Panc1 (cell line): ENCODE data around the gene BHLHE23. TPM values are rescaled to one million over a fixed set of nuclear protein-coding genes. Genes with fewer than 3 reads are reported as not detected.

Source experiments
- ATAC-seq: fragments of 200-7000 bp; cut with Tn5 transposase; 2 replicates; pipeline ENCODE4 v1.9.1; 2020; ENCODE audit warnings: mild to moderate bottlenecking, moderate library complexity
- BruUV-seq: library from RNA; stranded (reverse); fragments of 400-500 nt; replicated peaks from 2 replicates; lab custom pipeline; 2021; lab: Mats Ljungman, UMichigan
- CTCF ChIA-PET: fragments of 300-600 bp; sonication (Branson Sonifier 250); formaldehyde crosslinking; loops from one replicate; lab custom pipeline; 2022; ENCODE audit warnings: antibody characterized with exemption; lab: Charles Lee
- POLR2A ChIA-PET: fragments of 300-600 bp; sonication (Branson Sonifier 250); formaldehyde crosslinking; loops from one replicate; lab custom pipeline; 2022; ENCODE audit warnings: antibody characterized with exemption; lab: Charles Lee
- DNase-seq: peaks from one replicate; pipeline ENCODE4 v3.0.0-alpha.2; 2010; ENCODE audit warnings: low read depth, low spot score
- H3K27ac ChIP-seq: 2 replicates; pipeline ENCODE4 v1.5.1; 2011; ENCODE audit warnings: mild to moderate bottlenecking, low read length, inconsistent platforms
- H3K27me3 ChIP-seq: fragments of 200-500 bp; sonication (Bioruptor generic); 2 replicates; pipeline ENCODE4 v1.6.0; 2014; ENCODE audit warnings: low read length, inconsistent platforms; ENCODE audit not compliant: control insufficient read depth, insufficient read depth
- H3K36me3 ChIP-seq: fragments of 200-500 bp; sonication (Bioruptor generic); 2 replicates; pipeline ENCODE4 v1.5.1; 2014; ENCODE audit warnings: inconsistent platforms, mild to moderate bottlenecking, low read length, moderate library complexity; ENCODE audit not compliant: control insufficient read depth, insufficient read depth
- H3K4me1 ChIP-seq: 2 replicates; pipeline ENCODE4 v1.5.1; 2011; ENCODE audit warnings: inconsistent platforms, mild to moderate bottlenecking, low read length, moderate library complexity; ENCODE audit not compliant: control insufficient read depth, insufficient read depth
- H3K4me3 ChIP-seq, 2 experiments: 2 replicates each; pipeline ENCODE4 v1.5.1; 2011 to 2012; ENCODE audit warnings: low read depth in 2 of 2, low read length in 2 of 2, mild to moderate bottlenecking in 2 of 2, inconsistent platforms in 1 of 2, moderate library complexity in 1 of 2
- H3K9me3 ChIP-seq: fragments of 200-500 bp; sonication (Bioruptor generic); 2 replicates; pipeline ENCODE4 v1.5.1; 2014; ENCODE audit warnings: low read depth, mild to moderate bottlenecking, inconsistent platforms, low read length, moderate library complexity; ENCODE audit not compliant: control insufficient read depth, insufficient read depth
- CTCF ChIP-seq: fragments of 450-650 bp; IDR thresholded peaks from 2 replicates; pipeline ENCODE4 v1.5.1; 2017; ENCODE audit warnings: mild to moderate bottlenecking
- POLR2AphosphoS5 ChIP-seq: IDR thresholded peaks from 2 replicates; pipeline ENCODE4 v1.6.1; 2012; ENCODE audit warnings: mild to moderate bottlenecking, low read depth, low read length, moderate library complexity
- REST ChIP-seq, 2 experiments: IDR thresholded peaks; 2 replicates each; pipeline ENCODE4 v1.6.1; 2011 to 2012; ENCODE audit warnings: low read depth in 2 of 2, control low read depth in 1 of 2, low read length in 1 of 2, mild to moderate bottlenecking in 1 of 2, moderate library complexity in 1 of 2; ENCODE audit not compliant: insufficient read depth in 1 of 2
- SIN3A ChIP-seq: IDR thresholded peaks from 2 replicates; pipeline ENCODE4 v1.6.1; 2012; ENCODE audit warnings: low read depth, mild to moderate bottlenecking, low read length, moderate library complexity, borderline replicate concordance; ENCODE audit not compliant: insufficient read depth
- TCF7L2 ChIP-seq: IDR thresholded peaks from 2 replicates; pipeline ENCODE4 v1.6.1; 2011; ENCODE audit warnings: mild to moderate bottlenecking, low read depth, low read length, inconsistent platforms
- in situ Hi-C: cut with HindIII; loops from 2 replicates; pipeline ENCODE4 v1.10.0; 2016; ENCODE audit warnings: low sequenced_read_pairs, low pct_unique_long_range_greater_than_20kb
- intact Hi-C: fragments of 100-400 bp; cut with micrococcal nuclease; formaldehyde crosslinking; loops from one replicate; pipeline ENCODE4 v1.10.0; 2022; ENCODE audit not compliant: unreplicated experiment
- total RNA-seq: library from RNA; stranded (reverse); gene quantifications from one replicate; pipeline ENCODE4 v1.2.1, GENCODE V29; 2021; ENCODE audit not compliant: unreplicated experiment

BHLHE23 gene
- total RNA-seq, 1 experiment from 2014 or later: not detected

- intact Hi-C loops (no loop called here), in situ Hi-C loops (no loop called here)
- Histone ChIP-seq H3K4me3 (no peak overlapping the region), H3K9me3 (peaks cover 8% of the 10 kb centered on the region), H3K4me1 (peaks cover 6% of the 10 kb centered on the region), H3K27ac (no peak overlapping the region), H3K36me3 (no peaks in the 10 kb centered on the region), H3K27me3 (no peaks in the 10 kb centered on the region)
- POLR2A ChIA-PET: no interaction called here
- DNase-seq (no peak), ATAC-seq (no peak)
- CTCF ChIA-PET: interaction anchor here (0.7 kb wide), 1 partner anchor 207 kb away, joined by 6 read pairs; no protein-coding TSS in a partner anchor
- no peak for TF ChIP-seq TCF7L2
- no peak for TF ChIP-seq REST (IDR thresholded peaks at IDR 0.05; ENCODE audit: insufficient read depth in 1 of 2, low read depth in 2 of 2, low read length in 1 of 2)
- TF ChIP-seq SIN3A: no peak
- TF ChIP-seq CTCF: no peak
- TF ChIP-seq POLR2AphosphoS5: no peak
- no TSS peak for BruUV-seq
These were observed 7.9 kb upstream of the BHLHE23 start for GRCh38 chr20:63014710-63015109.

- H3K4me1 ChIP-seq: peaks cover 6% of the 10 kb centered on the region
- in situ Hi-C loops: no loop called here
- intact Hi-C loops: no loop called here
- H3K9me3 ChIP-seq: peaks cover 8% of the 10 kb centered on the region
- ATAC-seq (no peak), DNase-seq (no peak)
- TF ChIP-seq POLR2AphosphoS5 (no peak), SIN3A (no peak), TCF7L2 (no peak), REST (IDR thresholded peaks at IDR 0.05; ENCODE audit: insufficient read depth in 1 of 2, low read depth in 2 of 2, low read length in 1 of 2) (no peak), CTCF (no peak)
- BruUV-seq: no TSS peak
- no peaks in the 10 kb centered on the region for H3K36me3 ChIP-seq
- H3K27ac ChIP-seq: no peak overlapping the region
- no peak overlapping the region for H3K4me3 ChIP-seq
- ChIA-PET CTCF (interaction anchor here (0.7 kb wide), 1 partner anchor 206 kb away, joined by 6 read pairs; no protein-coding TSS in a partner anchor), POLR2A (interaction anchor here (0.5 kb wide), 1 partner anchor 10 kb away, joined by 6 read pairs; no protein-coding TSS in a partner anchor)
- no peaks in the 10 kb centered on the region for H3K27me3 ChIP-seq
These were observed 7.5 kb upstream of the BHLHE23 start for GRCh38 chr20:63014287-63014686.
